ENCODE data around the gene LRRN2. TPM values are rescaled to one million over a fixed set of nuclear protein-coding genes. Genes with fewer than 3 reads are reported as not detected.

The LRRN2 gene
- total RNA-seq, 2 donors from 2014 or later = 6.6 to 8.2 TPM

- DNase-seq (ENCODE audit: low spot score) = no peak
- H3K27me3 ChIP-seq = no peaks in the 10 kb centered on the region
- H3K4me1 ChIP-seq = no peaks in the 10 kb centered on the region
- no peak for TF ChIP-seq CTCF (IDR thresholded peaks at IDR 0.05)
- H3K4me3 ChIP-seq = no peak overlapping the region
- no peak overlapping the region for H3K27ac ChIP-seq
- no peaks in the 10 kb centered on the region for H3K9me3 ChIP-seq
- H3K36me3 ChIP-seq = no peaks in the 10 kb centered on the region
Observed at GRCh38 chr1:204653590-204654340, 31.8 kb downstream of the LRRN2 start.

DNA sequence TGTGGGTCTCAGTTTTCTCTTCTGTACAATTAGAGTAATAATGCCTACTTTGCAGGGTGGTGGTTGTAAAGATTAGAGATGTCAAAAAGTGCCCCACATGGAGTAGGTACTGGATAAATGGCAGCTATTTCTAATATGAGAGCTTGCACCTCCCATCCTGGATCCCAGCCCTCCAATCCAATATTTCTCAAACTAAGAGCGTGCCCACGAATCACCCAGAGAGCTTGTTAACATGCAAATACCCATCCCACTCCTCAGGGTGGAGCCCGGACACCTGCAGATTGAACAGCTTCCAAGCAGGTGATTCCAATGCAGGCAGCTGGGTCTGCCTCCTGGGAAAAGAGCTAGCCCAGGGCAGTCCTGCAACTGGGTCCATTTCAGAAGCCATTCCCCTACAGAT is 33.0 kb downstream of the LRRN2 start:
- Histone ChIP-seq H3K36me3 (no peaks in the 10 kb centered on the region), H3K27me3 (no peaks in the 10 kb centered on the region), H3K27ac (no peak overlapping the region), H3K4me1 (peaks cover 0 to 2% of the 10 kb centered on the region in 2 donors), H3K9me3 (no peaks in the 10 kb centered on the region), H3K4me3 (no peak overlapping the region)
- TF ChIP-seq CTCF (IDR thresholded peaks at IDR 0.05) = no peak
- DNase-seq (ENCODE audit: low spot score) = no peak

DNA sequence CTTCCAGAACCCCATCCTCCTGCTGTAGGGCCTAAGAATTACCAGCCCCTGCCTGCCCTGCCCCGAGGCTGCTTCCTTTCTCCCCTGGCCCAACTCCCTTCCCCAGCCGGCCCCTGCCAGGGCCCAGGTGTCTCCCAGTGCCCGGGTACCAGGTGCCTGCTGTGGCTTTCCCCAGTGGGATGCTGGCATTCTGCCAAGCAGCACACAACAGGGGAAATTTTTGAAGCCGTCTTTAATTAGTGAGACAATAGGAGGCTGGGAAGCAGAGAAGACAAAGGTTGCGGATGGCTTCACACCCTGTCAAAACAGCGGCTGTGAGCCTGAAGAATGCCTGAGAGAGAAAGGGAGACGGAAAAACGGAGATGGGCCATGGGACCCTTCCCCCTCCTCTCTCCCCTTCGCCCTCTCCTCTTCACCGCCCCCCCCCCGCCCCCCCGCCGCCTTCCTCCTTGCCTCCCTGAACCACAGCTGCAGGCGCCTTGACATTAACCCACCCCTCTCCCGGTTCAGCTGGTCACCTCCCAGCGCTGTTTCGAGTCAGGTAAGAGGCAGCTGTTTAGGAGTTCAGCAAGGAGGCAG is 33.6 kb downstream of the LRRN2 start:
- Histone ChIP-seq H3K4me1 (peaks cover 0 to 5% of the 10 kb centered on the region in 2 donors), H3K27ac (no peak overlapping the region), H3K4me3 (no peak overlapping the region), H3K36me3 (no peaks in the 10 kb centered on the region), H3K27me3 (no peaks in the 10 kb centered on the region), H3K9me3 (no peaks in the 10 kb centered on the region)
- TF ChIP-seq CTCF (IDR thresholded peaks at IDR 0.05) = no peak
- DNase-seq (ENCODE audit: low spot score) = no peak

DNA sequence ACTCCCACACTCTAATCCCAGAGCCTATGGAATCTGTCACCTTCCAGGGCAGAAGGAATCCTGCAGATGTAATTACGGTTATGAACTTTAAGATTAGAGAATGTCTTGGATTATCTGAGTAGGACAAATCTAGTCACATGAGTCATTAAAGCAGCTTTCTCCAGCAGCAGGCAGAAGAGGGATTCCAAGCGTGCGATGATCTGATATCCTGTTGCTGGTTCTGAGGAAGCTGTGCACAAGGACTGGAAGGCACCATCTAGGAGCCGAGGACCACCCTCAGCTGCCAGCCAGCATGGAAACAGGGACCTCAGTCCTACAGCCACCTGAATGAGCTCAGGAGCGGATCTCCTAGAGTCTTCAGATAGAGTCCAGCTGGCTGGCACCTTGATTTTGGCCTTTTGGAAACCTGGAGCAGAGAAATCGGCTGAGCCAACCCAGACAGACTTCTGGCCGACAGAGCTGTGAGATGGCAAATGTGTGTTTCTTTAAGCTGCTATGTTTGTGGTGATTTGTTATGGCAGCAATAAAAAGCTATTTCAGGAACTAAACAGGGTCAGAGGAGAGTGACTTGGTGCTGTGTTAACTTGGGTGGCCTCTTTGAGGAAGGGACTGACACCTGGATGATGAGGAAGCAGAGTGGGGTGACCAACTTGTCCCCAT is 34.5 kb downstream of the LRRN2 start:
- no peaks in the 10 kb centered on the region for H3K27me3 ChIP-seq
- TF ChIP-seq CTCF (IDR thresholded peaks at IDR 0.05) = no peak

DNA sequence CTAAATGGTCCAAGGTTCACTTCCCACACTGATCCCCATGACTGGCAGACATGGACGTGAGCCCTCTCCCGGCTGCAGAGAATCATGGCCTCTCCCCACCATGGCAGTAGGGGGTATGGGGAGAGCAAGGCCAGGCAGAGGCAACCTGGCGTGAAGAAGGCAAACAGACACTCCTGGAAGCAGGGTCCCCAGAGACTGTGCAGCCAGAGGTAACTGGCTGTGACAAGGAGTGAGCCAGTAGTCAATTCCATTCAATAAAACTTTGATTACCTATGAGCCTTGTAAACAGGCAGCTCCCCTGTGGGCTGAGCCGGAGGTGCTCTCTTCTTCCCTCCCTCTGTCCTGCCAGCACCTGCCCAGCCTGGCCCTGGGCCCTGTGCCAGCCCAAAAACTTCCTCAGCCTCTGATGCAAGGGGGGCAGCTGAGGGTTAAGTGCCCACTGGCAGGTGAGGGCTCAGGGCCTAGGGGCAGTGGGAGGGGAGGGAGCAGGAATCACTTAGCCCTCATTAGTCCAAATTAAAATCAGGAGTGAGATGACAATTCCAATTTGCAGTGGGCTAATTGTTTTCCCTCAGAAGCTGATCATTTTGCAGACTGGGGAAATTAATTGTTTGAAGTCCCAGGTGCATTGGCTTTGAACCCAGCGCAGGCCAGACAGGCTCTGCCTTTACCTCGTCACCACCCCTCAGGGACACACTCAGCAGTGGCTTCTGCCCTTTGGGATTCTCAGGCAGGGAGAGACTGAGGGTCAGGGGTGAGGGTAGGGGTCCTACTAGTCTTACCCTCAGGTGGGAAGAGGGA is 35.6 kb downstream of the LRRN2 start:
- no peak overlapping the region for H3K4me3 ChIP-seq
- H3K27ac ChIP-seq = no peak overlapping the region
- no peak for DNase-seq (ENCODE audit: low spot score)
- H3K4me1 ChIP-seq = peaks cover 0 to 5% of the 10 kb centered on the region in 2 donors
- H3K9me3 ChIP-seq = no peaks in the 10 kb centered on the region
- H3K27me3 ChIP-seq = no peaks in the 10 kb centered on the region
- no peak for TF ChIP-seq CTCF (IDR thresholded peaks at IDR 0.05)
- no peaks in the 10 kb centered on the region for H3K36me3 ChIP-seq

More for the DNA sequence above, 34.5 kb downstream of the LRRN2 start:
- DNase-seq (ENCODE audit: low spot score) = no peak
- no peak overlapping the region for H3K4me3 ChIP-seq
- no peak overlapping the region for H3K27ac ChIP-seq
- H3K9me3 ChIP-seq = no peaks in the 10 kb centered on the region
- peaks cover 0 to 5% of the 10 kb centered on the region in 2 donors for H3K4me1 ChIP-seq
- H3K36me3 ChIP-seq = no peaks in the 10 kb centered on the region
